ENCODE data around the gene SULF2. TPM values are rescaled to one million over a fixed set of nuclear protein-coding genes. Genes with fewer than 3 reads are reported as not detected.

The SULF2 gene
- total RNA-seq, 4 donors from 2014 or later, result 31.5 to 182 (median 94.4) TPM

GRCh38 chr20:47773371-47773786 lies 11.9 kb downstream of the SULF2 start:
- H3K4me3 ChIP-seq, result no peak overlapping the region
- DNase-seq, result no peak
- peaks cover 0 to 54% (median 2%) of the 10 kb centered on the region in 3 donors for H3K4me1 ChIP-seq
- TF ChIP-seq POLR2A (IDR thresholded peaks at IDR 0.05) (no peak), CTCF (IDR thresholded peaks at IDR 0.05) (no peak)
- peak overlapping the region in 3 of 4 donors; percentile 12 to 66 (median 49) for H3K27ac ChIP-seq
- 45 to 65% methylated on average over 8 of the region's 8 CpGs for WGBS, 2 donors
- intact Hi-C loops (cut with DNase I), result no loop called here
- peaks cover 0 to 79% (median 0%) of the 10 kb centered on the region in 3 donors for H3K36me3 ChIP-seq
- peaks cover 0 to 5% (median 4%) of the 10 kb centered on the region in 3 donors for H3K9me3 ChIP-seq
- no peaks in the 10 kb centered on the region for H3K27me3 ChIP-seq

- H3K27me3 ChIP-seq, result no peaks in the 10 kb centered on the region
- no peak overlapping the region for H3K4me3 ChIP-seq
- H3K4me1 ChIP-seq, result peaks cover 0 to 54% (median 4%) of the 10 kb centered on the region in 3 donors
- H3K36me3 ChIP-seq, result peaks cover 0 to 60% (median 0%) of the 10 kb centered on the region in 3 donors
- WGBS, 2 donors, result 63 to 79% methylated on average over 1 to 2 of the region's 12 CpGs
- intact Hi-C loops (cut with DNase I), result no loop called here
- no peak for DNase-seq
- H3K27ac ChIP-seq, result peak overlapping the region in 1 of 4 donors; percentile 28
- peaks cover 0 to 5% (median 4%) of the 10 kb centered on the region in 3 donors for H3K9me3 ChIP-seq
- TF ChIP-seq POLR2A (IDR thresholded peaks at IDR 0.05), result no peak
- TF ChIP-seq CTCF (IDR thresholded peaks at IDR 0.05), result no peak
These were observed 14.3 kb downstream of the SULF2 start for GRCh38 chr20:47770935-47771334.

- DNase-seq, result no peak
These were observed 17.1 kb downstream of the SULF2 start for GRCh38 chr20:47768016-47768824.

GRCh38 chr20:47765691-47766594 lies 19.3 kb downstream of the SULF2 start:
- no peak for DNase-seq
- H3K4me1 ChIP-seq, result peaks cover 0 to 44% (median 9%) of the 10 kb centered on the region in 3 donors
- peaks cover 0 to 60% (median 0%) of the 10 kb centered on the region in 3 donors for H3K36me3 ChIP-seq
- intact Hi-C loops (cut with DNase I), result no loop called here
- TF ChIP-seq POLR2A (IDR thresholded peaks at IDR 0.05), result no peak
- TF ChIP-seq CTCF (IDR thresholded peaks at IDR 0.05), result no peak
- H3K9me3 ChIP-seq, result peaks cover 0 to 5% (median 4%) of the 10 kb centered on the region in 3 donors
- H3K4me3 ChIP-seq, result no peak overlapping the region
- WGBS, 2 donors, result 52 to 68% methylated on average over 3 to 4 of the region's 4 CpGs
- H3K27me3 ChIP-seq, result no peaks in the 10 kb centered on the region
- H3K27ac ChIP-seq, result peak overlapping the region in 1 of 4 donors; percentile 21

More at GRCh38 chr20:47768016-47768824, 17.1 kb downstream of the SULF2 start:
- intact Hi-C loops (cut with DNase I), result no loop called here
- no peak for TF ChIP-seq POLR2A (IDR thresholded peaks at IDR 0.05)
- no peak for TF ChIP-seq CTCF (IDR thresholded peaks at IDR 0.05)
- no peaks in the 10 kb centered on the region for H3K27me3 ChIP-seq
- WGBS, 2 donors, result 53 to 71% methylated on average over 11 to 12 of the region's 16 CpGs
- peaks cover 0 to 5% (median 4%) of the 10 kb centered on the region in 3 donors for H3K9me3 ChIP-seq
- H3K4me3 ChIP-seq, result no peak overlapping the region
- H3K4me1 ChIP-seq, result peaks cover 0 to 45% (median 4%) of the 10 kb centered on the region in 3 donors
- peaks cover 0 to 60% (median 0%) of the 10 kb centered on the region in 3 donors for H3K36me3 ChIP-seq
- H3K27ac ChIP-seq, result peak overlapping the region in 3 of 4 donors; percentile 48 to 72 (median 54)
